HCT116 (cell line): ENCODE results near the gene CDH23. TPM values are rescaled to one million over a fixed set of nuclear protein-coding genes. Genes with fewer than 3 reads are reported as not detected.

Experiments used
- ATAC-seq: fragments of 200-7000 bp; cut with Tn5 transposase; 2 replicates; pipeline ENCODE4 v1.9.1; 2020; ENCODE audit warnings: mild to moderate bottlenecking, moderate library complexity
- BruUV-seq: library from RNA; stranded (reverse); fragments of 400-500 nt; replicated peaks from 2 replicates; lab custom pipeline; 2021; lab: Mats Ljungman, UMichigan
- CTCF ChIA-PET: fragments of 300-600 bp; sonication (Branson Sonifier 250); formaldehyde crosslinking; loops from one replicate; lab custom pipeline; 2021; ENCODE audit warnings: antibody characterized with exemption; lab: Charles Lee
- POLR2A ChIA-PET: fragments of 300-600, 350-600 bp; sonication (Branson Sonifier 250); formaldehyde crosslinking; loops from one replicate; lab custom pipeline; 2021; ENCODE audit warnings: antibody characterized with exemption; lab: Charles Lee
- RAD21 ChIA-PET, 2 experiments: fragments of 300-600 bp; sonication (Branson Sonifier 250); formaldehyde crosslinking; loops; one replicate each; lab custom pipeline; 2023; ENCODE audit warnings: low total read pairs in 2 of 2; ENCODE audit not compliant: uncharacterized antibody in 2 of 2, unreplicated experiment in 2 of 2, low non-redundant PET in 1 of 2; lab: Charles Lee
- DNase-seq: peaks from one replicate; pipeline ENCODE4 v3.0.0-alpha.2; 2010; ENCODE audit warnings: low read depth, low spot score
- H2AFZ ChIP-seq: fragments of 200-600 bp; shearing (Covaris generic), sonication (generic); 2 replicates; pipeline ENCODE4 v1.6.1; 2017; ENCODE audit warnings: low read depth, mixed run types, mixed read lengths, antibody characterized with exemption, low read length; ENCODE audit not compliant: poor library complexity, severe bottlenecking
- H3K27ac ChIP-seq: 2 replicates; pipeline ENCODE4 v1.5.1; 2012; ENCODE audit warnings: low read depth, low read length
- H3K27me3 ChIP-seq: fragments of 200-600 bp; sonication (generic); 2 replicates; pipeline ENCODE4 v1.6.1; 2016; ENCODE audit warnings: mixed run types, low read length, mixed read lengths; ENCODE audit not compliant: insufficient read depth
- H3K36me3 ChIP-seq, 2 experiments: fragments of 200-500 bp in 1 of 2; fragments of 200-600 bp in 1 of 2; sonication (Bioruptor generic) in 1 of 2; sonication (generic) in 1 of 2; 2 replicates each; pipeline versions ENCODE4 v1.5.1 to v1.6.1; 2014 to 2016; ENCODE audit warnings: low read length in 2 of 2, inconsistent platforms in 1 of 2, mixed read lengths in 1 of 2, mixed run types in 1 of 2; ENCODE audit not compliant: insufficient read depth in 2 of 2, control insufficient read depth in 1 of 2
- H3K4me1 ChIP-seq, 2 experiments: fragments of 200-600 bp in 1 of 2; sonication (generic) in 1 of 2; 2 replicates each; pipeline versions ENCODE4 v1.5.1 to v1.6.1; 2012 to 2017; ENCODE audit warnings: low read length in 2 of 2, inconsistent platforms in 1 of 2, mild to moderate bottlenecking in 1 of 2, mixed read lengths in 1 of 2, mixed run types in 1 of 2, moderate library complexity in 1 of 2; ENCODE audit not compliant: insufficient read depth in 2 of 2, control insufficient read depth in 1 of 2
- H3K4me2 ChIP-seq: fragments of 200-600 bp; sonication (generic); 2 replicates; pipeline ENCODE4 v1.6.1; 2017; ENCODE audit warnings: mixed run types, low read length, mixed read lengths
- H3K4me3 ChIP-seq, 2 experiments: fragments of 200-600 bp in 1 of 2; sonication (generic) in 1 of 2; replicated peaks in 1 of 2; 2 replicates each; pipeline ENCODE4 v1.5.1; 2011 to 2016; ENCODE audit warnings: low read length in 2 of 2, control low read depth in 1 of 2, low read depth in 1 of 2, mild to moderate bottlenecking in 1 of 2, mixed read lengths in 1 of 2, mixed run types in 1 of 2
- H3K79me2 ChIP-seq: fragments of 200-600 bp; sonication (generic); 2 replicates; pipeline ENCODE4 v1.6.1; 2017; ENCODE audit warnings: mild to moderate bottlenecking, mixed run types, low read length, moderate library complexity, mixed read lengths; ENCODE audit not compliant: insufficient read depth
- H3K9ac ChIP-seq: fragments of 200-600 bp; sonication (generic); 2 replicates; pipeline ENCODE4 v1.6.1; 2016; ENCODE audit warnings: low read length, mixed read lengths
- H3K9me2 ChIP-seq: fragments of 200-600 bp; sonication (generic), shearing (Covaris generic); 2 replicates; pipeline ENCODE4 v1.6.1; 2017; ENCODE audit warnings: mixed run types, mild to moderate bottlenecking, moderate library complexity; ENCODE audit not compliant: insufficient read depth
- H3K9me3 ChIP-seq, 2 experiments: fragments of 200-500 bp in 1 of 2; fragments of 200-600 bp in 1 of 2; sonication (Bioruptor generic) in 1 of 2; sonication (generic) in 1 of 2; 2 replicates each; pipeline ENCODE4 v1.6.1; 2014 to 2017; ENCODE audit warnings: low read length in 2 of 2, mixed read lengths in 2 of 2, inconsistent platforms in 1 of 2, low read depth in 1 of 2, mild to moderate bottlenecking in 1 of 2, mixed run types in 1 of 2, moderate library complexity in 1 of 2; ENCODE audit not compliant: control insufficient read depth in 1 of 2, insufficient read depth in 1 of 2
- H4K20me1 ChIP-seq: fragments of 200-600 bp; sonication (generic), shearing (Covaris generic); 2 replicates; pipeline ENCODE4 v1.6.1; 2017; ENCODE audit warnings: mixed run types, mild to moderate bottlenecking, moderate library complexity; ENCODE audit not compliant: insufficient read depth
- ELF1 ChIP-seq: IDR thresholded peaks from 2 replicates; pipeline ENCODE4 v1.6.1; 2012; ENCODE audit warnings: low read depth, borderline replicate concordance
- EZH2 ChIP-seq: fragments of 200-600 bp; sonication (generic); IDR thresholded peaks from 2 replicates; pipeline ENCODE4 v1.6.1; 2017; ENCODE audit warnings: antibody characterized with exemption, mixed run types
- EZH2phosphoT487 ChIP-seq: fragments of 200-600 bp; IDR thresholded peaks from 2 replicates; pipeline ENCODE4 v1.6.1; 2018; ENCODE audit warnings: antibody characterized with exemption, borderline replicate concordance
- FOSL1 ChIP-seq: IDR thresholded peaks from 2 replicates; pipeline ENCODE4 v1.6.1; 2012; ENCODE audit warnings: low read depth
- MAX ChIP-seq: IDR thresholded peaks from 2 replicates; pipeline ENCODE4 v1.6.1; 2012
- POLR2AphosphoS5 ChIP-seq: IDR thresholded peaks from 2 replicates; pipeline ENCODE4 v1.6.1; 2011; ENCODE audit warnings: mild to moderate bottlenecking, low read depth, low read length, moderate library complexity
- RAD21 ChIP-seq: IDR thresholded peaks from 2 replicates; pipeline ENCODE4 v1.6.1; 2012; ENCODE audit warnings: low read depth, mild to moderate bottlenecking
- REST ChIP-seq: IDR thresholded peaks from 2 replicates; pipeline ENCODE4 v1.6.1; 2012; ENCODE audit warnings: low read depth
- SIN3A ChIP-seq: IDR thresholded peaks from 2 replicates; pipeline ENCODE4 v1.6.1; 2012; ENCODE audit warnings: low read depth
- SP1 ChIP-seq: IDR thresholded peaks from 2 replicates; pipeline ENCODE4 v1.6.1; 2012; ENCODE audit warnings: low read depth
- ZBTB33 ChIP-seq: IDR thresholded peaks from 2 replicates; pipeline ENCODE4 v1.6.1; 2011; ENCODE audit warnings: mild to moderate bottlenecking, low read length, moderate library complexity; ENCODE audit not compliant: insufficient replicate concordance; ENCODE audit errors: extremely low read depth
- ZNF274 ChIP-seq: fragments of 200-500 bp; sonication (Bioruptor generic); IDR thresholded peaks from 2 replicates; pipeline ENCODE4 v1.6.1; 2014; ENCODE audit warnings: mild to moderate bottlenecking, low read depth, low read length, inconsistent platforms
- intact Hi-C: fragments of 100-400 bp; cut with micrococcal nuclease; formaldehyde crosslinking; loops from 2 replicates; pipeline ENCODE4 v1.10.0; 2022
- total RNA-seq: library from RNA; stranded (reverse); gene quantifications from one replicate; pipeline ENCODE4 v1.2.1, GENCODE V29; 2021; ENCODE audit not compliant: unreplicated experiment

The CDH23 gene
- total RNA-seq, 1 experiment from 2014 or later = not detected

GRCh38 chr10:71392292-71392691 lies 4.4 kb upstream of the CDH23 start (continued):
- TF ChIP-seq ZNF274 = no peak

GRCh38 chr10:71392791-71393781 lies 3.6 kb upstream of the CDH23 start:
- H3K9ac ChIP-seq = no peak overlapping the region
- no peak for ATAC-seq
- H3K27ac ChIP-seq = no peak overlapping the region
- no peaks in the 10 kb centered on the region for H3K9me2 ChIP-seq
- H2AFZ ChIP-seq = no peak overlapping the region
- no peaks in the 10 kb centered on the region for H3K4me1 ChIP-seq
- no peaks in the 10 kb centered on the region for H3K79me2 ChIP-seq
- RAD21 ChIA-PET = no interaction called here
- no TSS peak for BruUV-seq
- TF ChIP-seq MAX (no peak), SP1 (no peak), ELF1 (no peak), EZH2 (no peak), RAD21 (no peak), ZNF274 (no peak), EZH2phosphoT487 (no peak), ZBTB33 (no peak), REST (no peak), POLR2AphosphoS5 (no peak), FOSL1 (no peak), SIN3A (no peak)
- TF ChIP-seq, all 23 proteins: peak for 0
- POLR2A ChIA-PET = no interaction called here
- H4K20me1 ChIP-seq = no peaks in the 10 kb centered on the region
- no peaks in the 10 kb centered on the region for H3K9me3 ChIP-seq
- CTCF ChIA-PET = no interaction called here
- no peaks in the 10 kb centered on the region for H3K36me3 ChIP-seq
- DNase-seq = no peak
- no peak overlapping the region for H3K4me2 ChIP-seq
- intact Hi-C loops = no loop called here
- H3K4me3 ChIP-seq = no peak overlapping the region
- no peaks in the 10 kb centered on the region; the same call in 1 of the 2 replicates for H3K27me3 ChIP-seq
